HG02798 (cell line): ENCODE results near the gene TAGLN2.

ENCODE experiments used
- ATAC-seq: cut with Tn5 transposase; IDR thresholded peaks from one replicate; pipeline ENCODE4 v1.9.1; 2021; ENCODE audit warnings: mild to moderate bottlenecking; ENCODE audit not compliant: unreplicated experiment, poor library complexity

Gene TAGLN2

GRCh38 chr1:159923203-159924024 lies 1.9 kb downstream of the TAGLN2 start:
- peak; percentile 27 for ATAC-seq

DNA sequence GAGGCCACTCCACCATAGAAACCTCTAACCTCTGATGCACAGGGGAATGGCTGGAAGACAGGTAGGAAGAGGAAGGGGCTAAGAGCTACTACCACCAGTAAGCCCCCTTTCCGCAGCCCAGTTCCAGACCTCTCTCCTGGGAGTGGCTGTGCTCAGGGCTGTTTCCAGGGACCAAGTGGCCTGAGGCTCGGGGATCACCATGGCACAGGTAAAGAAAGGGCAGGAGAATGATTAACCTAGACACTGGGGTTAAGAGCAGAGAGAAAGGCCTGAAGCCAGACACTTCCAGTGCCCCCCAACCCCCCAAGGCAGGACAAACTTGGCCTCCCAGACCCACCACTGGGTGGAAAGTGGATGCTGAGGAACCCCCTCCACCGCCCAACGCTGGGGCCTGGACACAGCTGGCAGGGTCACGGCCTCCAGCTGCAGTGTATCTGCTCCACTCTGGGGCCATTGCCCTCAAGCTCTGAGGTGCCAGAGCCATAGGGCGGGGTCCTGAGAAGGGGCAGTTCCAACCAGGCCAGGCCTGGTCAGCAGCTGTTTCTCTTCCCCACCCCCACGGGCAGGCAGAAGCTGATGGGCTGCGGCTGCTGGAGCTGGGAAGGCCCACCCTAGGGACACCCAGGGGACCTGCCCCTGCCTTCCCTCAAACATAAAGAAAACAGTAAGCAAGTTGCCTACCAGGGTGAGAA lies 2.6 kb downstream of the TAGLN2 start:
- no peak for ATAC-seq

GRCh38 chr1:159921700-159922504 lies 3.4 kb downstream of the TAGLN2 start:
- ATAC-seq, result no peak

DNA sequence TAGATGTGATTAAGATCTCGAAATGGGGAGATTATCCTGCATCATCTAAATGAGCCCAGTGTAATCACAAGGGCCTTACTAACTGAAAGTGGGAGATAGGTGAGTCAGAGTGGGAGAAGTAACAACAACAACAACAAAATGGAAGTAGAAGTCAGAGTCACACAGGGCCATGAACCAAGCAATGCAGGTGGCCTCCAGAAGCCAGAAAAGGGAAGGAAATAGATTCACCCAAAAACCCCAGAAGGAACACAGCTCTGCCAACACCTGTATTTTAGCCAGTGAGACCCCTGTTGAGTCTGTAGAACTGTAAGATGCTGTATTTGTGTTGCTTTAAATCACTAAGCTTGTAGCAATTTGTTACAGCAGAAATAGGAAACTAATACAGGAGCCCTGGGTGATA lies 4.1 kb downstream of the TAGLN2 start:
- ATAC-seq, result no peak

- ATAC-seq, result no peak
Measured at GRCh38 chr1:159920651-159921050, 4.7 kb downstream of the TAGLN2 start.

GRCh38 chr1:159920202-159920601 lies 5.1 kb downstream of the TAGLN2 start:
- ATAC-seq, result no peak

GRCh38 chr1:159919236-159919865 lies 6.0 kb downstream of the TAGLN2 start:
- no peak for ATAC-seq

GRCh38 chr1:159918352-159919200 lies 6.7 kb downstream of the TAGLN2 start:
- ATAC-seq, result no peak

GRCh38 chr1:159917533-159918351 lies 7.6 kb downstream of the TAGLN2 start:
- no peak for ATAC-seq

DNA sequence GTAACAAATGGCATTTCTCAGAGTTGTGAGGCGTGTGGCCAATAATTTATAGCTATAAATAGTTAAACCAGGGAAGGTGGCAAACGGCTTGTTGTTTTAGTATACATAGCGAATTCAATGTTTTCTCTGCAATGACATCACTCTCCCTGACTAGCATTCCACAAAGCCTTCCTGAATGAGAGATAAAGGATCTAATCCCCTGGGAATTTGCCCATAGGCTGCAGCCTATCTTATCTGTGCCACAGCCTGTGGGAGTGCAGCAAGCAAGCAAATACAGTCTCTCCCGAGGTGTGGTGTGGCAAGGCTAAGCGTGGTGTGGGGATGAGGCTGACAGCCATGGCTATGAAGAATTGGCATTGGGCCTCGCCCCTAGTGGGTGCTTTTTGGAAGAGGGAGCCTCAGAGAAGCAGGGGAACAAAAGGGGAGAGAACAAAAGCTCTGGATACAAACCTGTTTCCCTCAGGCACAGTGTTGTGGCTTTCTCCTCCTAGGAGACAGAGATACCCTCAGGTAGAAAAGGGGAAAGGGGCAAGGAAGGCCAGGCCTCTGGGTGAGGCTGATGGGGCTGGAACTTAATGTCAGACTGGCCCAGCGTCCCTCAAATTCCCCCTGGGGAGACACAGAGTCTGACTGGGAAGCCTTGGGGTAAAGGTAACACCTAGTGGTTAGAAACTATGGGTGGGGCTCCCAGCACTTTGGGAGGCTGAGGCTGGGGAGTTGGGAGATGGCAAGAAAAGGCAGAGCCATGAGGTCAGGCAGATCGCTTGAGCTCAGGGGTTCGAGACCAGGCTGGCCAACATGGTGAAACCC lies 8.9 kb downstream of the TAGLN2 start:
- ATAC-seq, result no peak

- no peak for ATAC-seq
Measured at GRCh38 chr1:159915571-159916241, 9.6 kb downstream of the TAGLN2 start.

GRCh38 chr1:159914252-159915018 lies 10.9 kb downstream of the TAGLN2 start:
- ATAC-seq, result no peak

- ATAC-seq, result no peak
Measured at GRCh38 chr1:159913451-159914192, 11.7 kb downstream of the TAGLN2 start.

DNA sequence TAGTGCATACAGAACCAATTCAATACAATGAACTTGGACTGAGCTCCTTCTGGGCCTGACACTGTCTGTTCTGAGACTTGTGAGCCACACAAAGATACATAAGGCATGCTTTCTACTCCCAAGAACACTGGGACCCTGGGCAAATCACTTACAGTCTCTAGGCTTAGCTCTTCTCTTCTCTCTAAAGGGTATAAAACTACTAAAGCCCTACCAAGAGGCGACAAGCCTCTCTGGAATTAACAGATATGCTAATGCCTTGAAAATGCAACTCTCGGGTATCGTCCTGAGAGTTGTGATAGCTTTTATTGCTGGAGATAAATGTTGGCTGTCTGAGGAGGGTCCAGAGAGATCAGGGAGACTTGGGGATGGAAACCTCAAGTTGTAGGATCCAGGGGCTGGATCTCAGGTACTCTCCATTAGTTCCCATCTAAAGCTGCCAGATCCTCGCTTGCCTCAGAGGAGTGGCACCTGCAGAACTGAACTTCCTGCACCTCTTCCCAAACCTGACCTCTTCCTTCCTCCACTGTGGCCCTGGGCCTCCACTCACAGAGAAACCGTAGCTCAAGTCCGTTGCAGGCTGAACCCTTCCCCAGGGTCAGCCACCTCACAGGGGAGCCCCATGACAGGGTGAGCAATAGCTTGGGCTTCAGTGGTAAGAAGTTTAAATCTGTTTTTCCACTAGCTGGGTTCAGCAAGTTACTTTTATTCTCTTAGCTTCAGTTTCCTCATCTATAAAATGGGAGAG lies 13.8 kb downstream of the TAGLN2 start:
- ATAC-seq, result no peak
